GM18909 (cell line): ENCODE results near the gene FCF1.

ENCODE experiments used
- ATAC-seq: cut with Tn5 transposase; IDR thresholded peaks from one replicate; pipeline ENCODE4 v1.9.1; 2021; ENCODE audit warnings: mild to moderate bottlenecking; ENCODE audit not compliant: unreplicated experiment, poor library complexity

The FCF1 gene

GRCh38 chr14:74762917-74763802 lies 50.2 kb downstream of the FCF1 start, which contains the start of gene YLPM1:
Gene YLPM1, plus strand, starts transcription at chr14:74763316. Its CDS starts 174 bp downstream, at chr14:74763490.
- peak; percentile 92 for ATAC-seq

- ATAC-seq, result no peak
These were observed 51.0 kb downstream of the FCF1 start for GRCh38 chr14:74763803-74764531.

GRCh38 chr14:74765721-74766120 lies 52.8 kb downstream of the FCF1 start:
- no peak for ATAC-seq

GRCh38 chr14:74771399-74771798 lies 58.5 kb downstream of the FCF1 start:
- no peak for ATAC-seq

- no peak for ATAC-seq
These were observed 71.7 kb downstream of the FCF1 start for GRCh38 chr14:74784634-74785033.

- no peak for ATAC-seq
These were observed 72.2 kb downstream of the FCF1 start for GRCh38 chr14:74785056-74785613.

GRCh38 chr14:74786796-74787315 lies 73.9 kb downstream of the FCF1 start:
- no peak for ATAC-seq
